Uterus (tissue), 4 donors: ENCODE data around the gene NENF. TPM values are rescaled to one million over a fixed set of nuclear protein-coding genes. Genes with fewer than 3 reads are reported as not detected.

Experiments used
- DNase-seq, 2 donors: peaks; one replicate each; pipeline ENCODE4 v3.0.0-alpha.2; 2019 to 2020
- H3K27ac ChIP-seq, 2 donors: fragments of 200-600 bp; sonication (generic); 1 replicate in 1 of 2; 2 replicates in 1 of 2; pipeline ENCODE4 v1.5.1; 2016 to 2018
- H3K27me3 ChIP-seq, 2 donors: fragments of 200-600 bp; sonication (generic); one replicate each; pipeline ENCODE4 v1.5.1; 2018 to 2019; ENCODE audit warnings: control low read depth in 1 of 2
- H3K36me3 ChIP-seq, 2 donors: fragments of 200-600 bp; sonication (generic); one replicate each; pipeline ENCODE4 v1.5.1; 2019; ENCODE audit warnings: control low read depth in 1 of 2
- H3K4me1 ChIP-seq, 2 donors: fragments of 200-600 bp; sonication (generic); one replicate each; pipeline ENCODE4 v1.5.1; 2018 to 2019; ENCODE audit warnings: control low read depth in 1 of 2
- H3K4me3 ChIP-seq, 2 donors: fragments of 200-600 bp; sonication (generic); 1 replicate in 1 of 2; 2 replicates in 1 of 2; pipeline ENCODE4 v1.5.1; 2018 to 2019; ENCODE audit warnings: mild to moderate bottlenecking in 1 of 2
- H3K9me3 ChIP-seq, 2 donors: fragments of 200-600 bp; sonication (generic); one replicate each; pipeline ENCODE4 v1.5.1; 2019; ENCODE audit warnings: control low read depth in 1 of 2
- POLR2A ChIP-seq, 2 donors: fragments of 450-650 bp; IDR thresholded peaks; one replicate each; pipeline ENCODE4 v1.6.1; 2016; ENCODE audit warnings: antibody characterized with exemption in 2 of 2, mild to moderate bottlenecking in 1 of 2, moderate library complexity in 1 of 2
- intact Hi-C: fragments of 100-400 bp; cut with DNase I; formaldehyde crosslinking; loops from one replicate; pipeline ENCODE4 v1.15.1; 2023; ENCODE audit warnings: low total_unique reads
- total RNA-seq, 4 donors: library from RNA; depleted of rRNA in 3 of 4; stranded (reverse); fragments of >200 nt in 3 of 4; gene quantifications; one replicate each; pipeline versions ENCODE4 v1.1.0 to v1.2.4, GENCODE V29; 2014 to 2023
- TF ChIP-seq, protein P1 (sequence below), 4 experiments: fragments of 200-600 bp in 2 of 4; fragments of 450-650 bp in 2 of 4; sonication (generic) in 2 of 4; IDR thresholded peaks; one replicate each; pipeline ENCODE4 v1.5.1; 2016 to 2019; ENCODE audit warnings: antibody characterized with exemption in 4 of 4, mild to moderate bottlenecking in 2 of 4, moderate library complexity in 1 of 4
- donor health status: DM: yes; HTN: yes; CAD: no.

Gene NENF
- total RNA-seq, 4 donors from 2014 or later, result 35.0 to 180 (median 122) TPM

DNA sequence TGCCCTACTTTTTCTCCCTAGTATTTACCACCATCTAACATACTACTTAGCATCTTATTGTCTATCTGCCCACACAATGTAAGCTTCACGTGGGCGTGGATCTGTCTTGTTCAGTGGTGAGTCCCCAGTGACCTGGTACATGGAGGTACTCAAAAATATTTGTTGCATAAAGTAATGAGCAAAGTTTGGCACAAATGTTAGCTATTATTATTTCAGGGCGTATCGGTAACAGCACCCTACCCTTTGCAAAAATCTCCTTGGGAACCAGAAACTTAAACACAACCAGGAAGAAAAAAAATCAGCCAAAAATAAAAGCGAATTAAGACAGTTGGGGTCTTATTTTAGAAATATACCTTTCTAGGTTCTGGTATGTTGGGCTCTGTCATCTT, 454 bp upstream of the NENF start:
- Histone ChIP-seq H3K36me3 (no peaks in the 10 kb centered on the region), H3K27me3 (no peaks in the 10 kb centered on the region), H3K27ac (peak overlapping the region; percentile 93 to 95), H3K9me3 (no peaks in the 10 kb centered on the region), H3K4me3 (peak overlapping the region; percentile 60 to 79), H3K4me1 (peaks cover 0 to 7% of the 10 kb centered on the region in 2 donors)
- no peak for DNase-seq
- intact Hi-C loops, result no loop called here
- TF ChIP-seq POLR2A (IDR thresholded peaks at IDR 0.05), result no peak
- TF ChIP-seq, protein P1, sequence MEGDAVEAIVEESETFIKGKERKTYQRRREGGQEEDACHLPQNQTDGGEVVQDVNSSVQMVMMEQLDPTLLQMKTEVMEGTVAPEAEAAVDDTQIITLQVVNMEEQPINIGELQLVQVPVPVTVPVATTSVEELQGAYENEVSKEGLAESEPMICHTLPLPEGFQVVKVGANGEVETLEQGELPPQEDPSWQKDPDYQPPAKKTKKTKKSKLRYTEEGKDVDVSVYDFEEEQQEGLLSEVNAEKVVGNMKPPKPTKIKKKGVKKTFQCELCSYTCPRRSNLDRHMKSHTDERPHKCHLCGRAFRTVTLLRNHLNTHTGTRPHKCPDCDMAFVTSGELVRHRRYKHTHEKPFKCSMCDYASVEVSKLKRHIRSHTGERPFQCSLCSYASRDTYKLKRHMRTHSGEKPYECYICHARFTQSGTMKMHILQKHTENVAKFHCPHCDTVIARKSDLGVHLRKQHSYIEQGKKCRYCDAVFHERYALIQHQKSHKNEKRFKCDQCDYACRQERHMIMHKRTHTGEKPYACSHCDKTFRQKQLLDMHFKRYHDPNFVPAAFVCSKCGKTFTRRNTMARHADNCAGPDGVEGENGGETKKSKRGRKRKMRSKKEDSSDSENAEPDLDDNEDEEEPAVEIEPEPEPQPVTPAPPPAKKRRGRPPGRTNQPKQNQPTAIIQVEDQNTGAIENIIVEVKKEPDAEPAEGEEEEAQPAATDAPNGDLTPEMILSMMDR (IDR thresholded peaks at IDR 0.05), result no peak

DNA sequence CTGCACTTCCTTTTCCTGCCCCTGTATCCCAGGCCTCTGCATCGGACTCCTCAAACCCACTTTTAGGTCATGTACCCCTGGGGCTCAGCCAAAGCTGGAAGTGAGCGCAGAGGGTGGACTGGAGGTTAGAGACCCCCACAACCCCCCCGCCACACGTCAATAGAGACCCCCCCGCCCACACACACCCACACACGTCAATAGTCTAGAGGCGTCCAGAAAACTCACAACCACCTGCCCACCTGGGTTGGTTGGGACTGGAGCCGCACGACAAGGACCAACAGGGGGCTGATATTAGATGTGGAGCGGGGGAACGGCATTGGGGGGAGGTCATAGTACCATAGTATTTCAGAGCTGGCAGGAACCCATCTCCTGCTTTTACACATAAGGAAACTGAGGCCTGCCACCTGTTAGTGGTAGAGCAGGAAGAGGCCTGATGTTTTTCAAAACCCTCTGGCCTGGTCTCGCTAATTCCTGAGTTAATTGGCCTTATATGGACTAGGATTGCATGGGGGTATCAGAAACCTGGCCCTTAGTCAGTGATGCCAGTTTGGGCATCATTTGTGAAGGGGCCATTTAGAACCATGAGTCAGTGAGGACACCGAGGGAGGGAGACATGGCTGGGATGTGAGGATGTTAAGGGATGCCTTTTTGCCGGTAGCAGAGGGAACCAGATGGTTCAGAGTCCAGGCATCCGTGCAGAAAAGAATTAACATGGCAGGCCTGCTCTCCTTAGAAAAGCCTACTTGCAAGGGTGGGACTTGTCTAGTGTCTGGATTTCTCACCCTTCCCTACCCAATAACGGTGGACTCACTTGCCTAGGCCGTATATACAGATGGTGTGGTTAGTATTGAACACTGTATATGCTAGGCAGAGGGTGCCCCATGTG, 1.1 kb downstream of the NENF start:
- peaks cover 0 to 7% of the 10 kb centered on the region in 2 donors for H3K4me1 ChIP-seq
- TF ChIP-seq POLR2A (IDR thresholded peaks at IDR 0.05), result no peak
- TF ChIP-seq, protein P1 (IDR thresholded peaks at IDR 0.05), result no peak
- no peaks in the 10 kb centered on the region for H3K27me3 ChIP-seq
- DNase-seq, result peak in 1 of 2 donors; percentile 36
- H3K9me3 ChIP-seq, result no peaks in the 10 kb centered on the region
- H3K36me3 ChIP-seq, result no peaks in the 10 kb centered on the region
- H3K27ac ChIP-seq, result peak overlapping the region; percentile 93 to 95
- intact Hi-C loops, result no loop called here
- peak overlapping the region; percentile 60 to 79 for H3K4me3 ChIP-seq

DNA sequence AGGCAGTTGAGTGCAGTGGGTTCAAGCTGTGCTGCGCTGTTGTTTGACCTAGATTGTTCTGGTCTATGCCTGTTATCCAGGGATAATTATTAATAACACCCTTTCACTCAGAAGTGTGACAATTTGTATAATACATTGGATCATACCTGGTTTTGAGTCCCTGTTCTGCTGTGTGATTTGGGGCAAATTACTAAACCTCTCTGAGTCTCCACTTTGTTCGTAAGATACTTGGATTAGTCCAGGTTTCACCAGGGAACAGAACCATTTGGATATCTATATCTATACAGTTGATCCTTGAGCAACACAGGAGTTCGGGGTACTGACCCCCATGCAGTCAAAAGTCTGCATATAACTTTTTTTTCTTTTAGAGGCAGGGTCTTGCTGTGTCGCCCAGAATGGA, 2.3 kb downstream of the NENF start:
- Histone ChIP-seq H3K4me1 (peaks cover 0 to 7% of the 10 kb centered on the region in 2 donors), H3K36me3 (no peaks in the 10 kb centered on the region), H3K27ac (no peak overlapping the region), H3K9me3 (no peaks in the 10 kb centered on the region), H3K27me3 (no peaks in the 10 kb centered on the region), H3K4me3 (no peak overlapping the region)
- DNase-seq, result no peak
- intact Hi-C loops, result no loop called here
- no peak for TF ChIP-seq POLR2A (IDR thresholded peaks at IDR 0.05)
- TF ChIP-seq, protein P1 (IDR thresholded peaks at IDR 0.05), result no peak

DNA sequence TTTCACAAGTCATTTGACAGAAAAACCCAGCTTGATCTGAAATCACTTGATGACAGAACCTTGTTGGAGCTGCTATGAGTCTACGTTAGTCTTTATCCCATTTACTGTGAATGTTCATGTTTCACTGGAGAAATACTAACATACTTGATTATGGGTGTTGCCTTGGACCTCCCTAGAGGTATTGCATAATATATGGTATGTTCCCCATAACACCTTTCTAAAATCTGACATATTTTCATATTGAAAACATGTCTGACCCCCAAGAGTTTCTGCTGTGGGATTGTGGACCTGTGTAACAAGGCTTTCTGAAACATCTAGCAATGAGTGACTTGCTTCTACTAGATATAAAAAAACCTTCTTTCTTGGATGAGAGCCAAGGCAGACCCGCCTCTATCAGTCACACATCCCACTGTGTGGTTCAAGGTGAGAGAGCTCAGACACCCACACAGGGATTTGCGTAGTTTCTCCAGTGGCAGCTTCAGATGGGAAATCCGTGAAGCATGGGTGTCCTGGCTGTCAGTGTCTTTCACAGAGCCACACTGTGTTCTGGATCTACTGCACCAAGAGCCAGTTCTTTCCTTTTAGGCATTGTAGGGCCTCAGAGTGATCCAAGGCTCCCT, 4.6 kb downstream of the NENF start:
- TF ChIP-seq POLR2A (IDR thresholded peaks at IDR 0.05), result no peak
- TF ChIP-seq, protein P1 (IDR thresholded peaks at IDR 0.05), result no peak
- Histone ChIP-seq H3K27me3 (no peaks in the 10 kb centered on the region), H3K36me3 (no peaks in the 10 kb centered on the region), H3K27ac (no peak overlapping the region), H3K4me1 (peaks cover 0 to 7% of the 10 kb centered on the region in 2 donors), H3K9me3 (no peaks in the 10 kb centered on the region), H3K4me3 (no peak overlapping the region)
- intact Hi-C loops, result no loop called here
- no peak for DNase-seq

- Histone ChIP-seq H3K36me3 (no peaks in the 10 kb centered on the region), H3K27ac (no peak overlapping the region), H3K4me3 (no peak overlapping the region), H3K4me1 (peaks cover 0 to 2% of the 10 kb centered on the region in 2 donors), H3K27me3 (no peaks in the 10 kb centered on the region), H3K9me3 (no peaks in the 10 kb centered on the region)
- intact Hi-C loops, result no loop called here
- TF ChIP-seq POLR2A (IDR thresholded peaks at IDR 0.05), result no peak
- TF ChIP-seq, protein P1 (IDR thresholded peaks at IDR 0.05), result no peak
- no peak for DNase-seq
Measured at GRCh38 chr1:212438831-212439237, 6.1 kb downstream of the NENF start.
